HL-60/S4 treated with retinoic acid at 250 ng/mL for 4 days and 3 days (cell line): Measurements from ENCODE around the gene CCDC6.
"Not testable (repeated sequence)": the region's sequence is repeated elsewhere in the genome, so short reads cannot be mapped to it uniquely, and the experiment has no call there.

Source experiments
- in situ Hi-C: fragments of 300-500 bp; cut with MboI; formaldehyde crosslinking; loops from 2 replicates; pipeline ENCODE4 v1.7.0; 2022; ENCODE audit warnings: low sequenced_read_pairs

Gene CCDC6

DNA sequence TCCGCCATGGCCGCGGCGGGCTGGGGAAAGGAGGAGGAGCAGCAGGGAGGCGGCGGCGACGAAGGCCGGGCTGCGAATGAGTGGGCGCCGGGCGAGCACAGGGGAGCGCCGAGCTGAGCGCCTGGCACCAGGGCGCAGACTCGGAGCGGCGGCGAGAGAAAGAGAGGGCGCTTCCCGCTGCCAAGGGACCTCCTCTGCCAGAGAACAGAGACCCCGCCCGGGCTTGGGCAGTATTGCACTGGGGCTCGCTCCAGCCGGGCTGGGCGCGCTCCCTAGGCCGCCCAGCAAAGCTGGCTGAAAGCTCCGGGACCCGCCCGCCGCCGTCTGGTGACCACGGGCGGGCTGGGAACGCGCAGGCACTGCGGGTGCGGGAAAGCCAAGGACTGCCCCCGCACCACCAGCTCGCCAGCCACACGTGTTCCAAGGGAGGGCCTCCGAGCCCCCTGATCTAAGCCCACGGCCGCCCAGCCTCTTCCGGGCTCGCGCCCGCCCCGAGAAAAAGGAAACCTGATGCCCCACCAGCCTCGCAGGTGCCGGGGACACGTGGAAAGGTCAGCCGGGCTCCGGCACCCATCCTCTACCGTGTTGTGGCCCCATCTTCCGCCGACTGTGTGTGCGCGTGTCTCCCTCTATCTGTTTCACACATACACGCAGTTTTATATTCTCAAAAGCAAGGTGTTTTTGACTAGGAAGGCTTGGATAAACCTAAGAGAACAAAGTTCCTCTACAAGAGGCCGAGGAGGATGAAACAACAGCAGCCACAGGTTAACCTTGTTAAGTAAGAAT is at the start of gene CCDC6:
Gene CCDC6, minus strand, starts transcription at position 140 of the 786 bp plus-strand sequence. Its CDS starts 132 bp downstream, at position 8.
- in situ Hi-C loops: no loop called here

DNA sequence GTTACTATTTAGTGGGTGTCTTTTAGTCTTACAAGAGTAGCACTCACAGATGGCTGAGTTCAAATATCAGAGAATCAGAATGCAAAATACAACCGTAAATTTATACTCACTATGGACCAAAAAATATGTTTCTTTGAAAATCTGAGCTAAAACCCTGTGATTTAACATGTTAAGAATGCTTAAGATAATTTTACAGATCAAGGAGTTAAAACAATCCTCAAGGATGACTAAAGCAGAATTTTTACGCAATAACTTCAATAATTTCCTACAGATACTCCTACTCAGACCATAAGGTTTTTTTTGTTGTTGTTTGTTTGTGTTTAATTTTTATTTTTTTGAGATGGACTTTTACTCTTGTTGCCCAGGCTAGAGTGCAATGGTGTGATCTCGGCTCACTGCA is 47.9 kb upstream of the CCDC6 start:
- in situ Hi-C loops: no loop called here

DNA sequence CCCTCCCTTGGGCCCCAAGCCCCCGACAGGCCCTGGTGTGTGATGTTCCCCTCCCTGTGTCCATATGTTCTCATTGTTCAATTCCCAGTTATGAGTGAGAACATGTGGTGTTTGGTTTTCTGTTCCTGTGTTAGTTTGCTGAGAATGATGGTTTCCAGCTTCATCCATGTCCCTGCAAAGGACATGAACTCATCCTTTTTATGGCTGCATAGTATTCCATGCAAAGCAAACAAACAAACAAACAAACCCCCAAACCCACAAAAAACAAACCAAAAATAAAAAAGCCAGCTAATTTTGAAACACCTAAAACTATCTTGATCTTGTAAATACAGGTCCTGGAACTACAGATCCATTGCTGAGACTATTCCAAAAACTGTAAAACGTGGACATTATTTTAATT is 47.4 kb upstream of the CCDC6 start:
- in situ Hi-C loops: not testable (repeated sequence)

DNA sequence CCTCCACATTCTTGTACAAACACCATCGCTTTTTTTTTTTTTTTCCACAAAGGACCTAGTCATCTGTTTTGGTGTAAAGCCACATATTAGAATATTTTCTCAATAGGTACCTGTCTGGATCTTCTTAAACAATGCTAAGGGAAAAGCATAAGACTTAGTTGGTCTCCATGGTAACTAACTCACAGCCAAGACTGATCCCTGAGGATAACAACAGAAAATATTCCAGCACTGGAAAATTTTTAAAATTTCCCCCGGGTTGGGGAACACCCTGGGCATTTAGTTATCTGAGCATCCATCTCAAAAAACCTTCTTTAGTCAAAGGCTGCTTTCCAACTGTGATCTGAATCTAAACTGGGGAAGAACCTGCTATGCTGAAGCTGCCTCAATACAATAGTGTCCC is 43.7 kb upstream of the CCDC6 start:
- in situ Hi-C loops: no loop called here

DNA sequence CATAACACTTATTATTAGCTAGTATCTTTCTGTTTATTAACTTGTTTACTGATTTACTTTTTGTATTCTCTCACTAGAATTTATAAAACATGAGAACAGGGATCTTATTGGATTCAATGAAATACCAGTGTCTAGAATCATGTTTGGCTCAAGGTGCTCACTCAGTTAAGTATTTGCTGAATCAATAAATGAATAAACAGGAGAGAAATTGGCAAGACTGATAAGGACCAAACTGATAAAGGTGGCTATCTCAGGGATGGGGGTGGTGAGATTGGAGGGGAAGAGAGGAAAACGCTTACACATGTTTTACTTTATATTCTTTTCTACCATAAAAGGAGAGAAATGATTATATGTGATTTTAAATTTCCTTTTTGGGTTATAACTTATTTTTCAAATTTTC is 43.3 kb upstream of the CCDC6 start:
- in situ Hi-C loops: no loop called here

DNA sequence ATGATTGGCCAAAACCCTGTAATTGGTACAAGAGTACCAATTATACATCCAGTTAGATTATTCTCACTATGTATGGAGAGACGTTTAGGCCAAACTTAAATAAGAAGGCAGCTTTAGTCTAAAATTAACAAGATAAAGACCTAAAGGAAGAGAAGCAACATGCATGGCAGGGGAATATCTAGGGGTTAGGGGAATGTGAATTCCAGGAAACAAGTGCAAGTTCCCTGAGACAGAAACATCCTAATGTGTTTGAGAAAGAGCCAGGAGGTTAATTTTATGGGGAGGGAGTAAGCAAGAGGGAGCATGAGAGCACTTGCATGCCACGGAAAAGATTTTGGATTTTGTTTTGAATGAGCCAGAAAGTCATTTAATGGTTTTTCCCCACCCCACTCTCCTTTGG is 39.6 kb upstream of the CCDC6 start:
- in situ Hi-C loops: no loop called here

DNA sequence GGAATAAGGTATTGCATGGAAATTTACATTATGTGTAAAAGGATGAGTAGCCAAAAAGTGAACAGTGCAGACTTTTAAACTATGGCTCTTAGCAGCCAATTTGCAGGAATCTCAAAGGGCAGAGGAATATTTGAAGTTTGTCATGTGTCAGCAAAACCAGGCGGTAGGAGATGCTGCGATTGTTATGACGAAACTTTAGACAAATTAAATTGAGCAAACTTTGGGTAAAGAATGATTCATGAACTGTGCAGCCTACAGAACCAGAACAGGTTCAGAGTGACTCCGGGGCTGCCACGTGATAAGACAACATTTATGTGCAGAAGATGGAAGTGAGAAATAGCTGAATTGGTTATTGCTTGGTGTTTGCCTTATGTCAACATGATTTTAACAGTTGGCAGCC is 39.2 kb upstream of the CCDC6 start:
- in situ Hi-C loops: no loop called here

DNA sequence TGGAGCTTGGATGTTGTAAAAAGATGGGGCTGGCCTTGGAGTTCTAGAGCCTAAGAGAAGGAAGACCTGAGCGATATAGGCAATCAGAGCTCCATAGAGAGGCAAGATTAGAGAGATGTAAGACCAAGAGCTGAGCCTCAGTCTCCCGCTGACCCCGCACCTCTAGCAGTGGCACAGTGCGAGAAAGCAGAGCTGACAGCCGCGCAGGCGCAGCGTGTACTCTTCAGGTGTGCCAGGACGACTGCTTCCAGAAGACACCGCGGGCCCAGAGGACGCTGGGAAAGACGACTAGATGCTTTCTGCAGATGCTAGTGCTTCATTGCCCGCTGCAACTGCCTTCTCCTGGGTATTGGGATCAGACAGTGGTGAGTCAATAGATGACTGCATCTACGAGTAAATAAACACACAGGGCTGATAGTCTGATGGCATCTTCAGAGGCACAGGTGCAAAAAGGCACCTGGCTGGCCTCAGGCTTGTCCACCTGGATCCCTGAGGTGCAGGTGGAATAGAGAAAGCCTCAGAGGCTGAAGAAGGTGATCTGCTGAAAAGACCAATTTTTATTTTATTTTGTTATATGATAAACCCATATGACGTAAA is 38.1 kb upstream of the CCDC6 start:
- in situ Hi-C loops: no loop called here

DNA sequence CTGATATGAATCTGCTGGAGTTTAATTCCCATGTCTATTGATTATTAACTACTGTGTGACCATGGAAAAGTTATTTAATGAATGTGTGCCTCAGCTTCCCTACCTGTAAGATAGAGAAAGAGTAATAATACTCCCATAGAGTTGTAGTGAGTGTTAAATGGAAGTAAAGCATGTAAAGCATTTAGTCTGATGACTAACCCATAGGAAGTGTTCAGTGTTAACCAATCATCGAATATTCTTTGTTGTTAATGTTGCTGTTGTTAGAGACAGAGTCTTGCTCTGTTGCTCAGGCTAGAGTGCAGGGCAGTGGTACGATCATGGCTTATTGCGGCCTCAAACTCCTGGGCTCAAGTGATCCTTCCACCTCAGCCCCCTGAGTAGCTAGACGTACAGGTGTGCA is 36.2 kb upstream of the CCDC6 start:
- in situ Hi-C loops: no loop called here

DNA sequence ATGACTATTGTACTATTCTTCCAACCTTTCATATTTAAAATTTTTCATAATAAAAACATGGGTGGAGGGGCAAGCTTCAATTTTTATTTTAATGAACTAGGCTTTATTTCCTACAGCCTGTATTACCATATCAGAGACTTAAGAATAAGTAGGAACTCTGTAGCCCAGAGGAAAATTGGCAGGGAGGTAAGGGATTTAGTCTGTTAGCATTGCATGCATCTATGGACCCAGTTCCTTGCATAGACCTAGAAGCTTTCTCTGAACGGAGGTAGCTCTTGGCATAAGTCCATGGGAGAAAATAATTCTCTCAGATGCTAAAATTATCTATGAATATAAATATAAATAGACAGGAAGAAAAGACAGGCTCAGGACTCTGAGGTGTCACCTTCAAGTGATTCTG is 31.4 kb upstream of the CCDC6 start:
- in situ Hi-C loops: no loop called here

DNA sequence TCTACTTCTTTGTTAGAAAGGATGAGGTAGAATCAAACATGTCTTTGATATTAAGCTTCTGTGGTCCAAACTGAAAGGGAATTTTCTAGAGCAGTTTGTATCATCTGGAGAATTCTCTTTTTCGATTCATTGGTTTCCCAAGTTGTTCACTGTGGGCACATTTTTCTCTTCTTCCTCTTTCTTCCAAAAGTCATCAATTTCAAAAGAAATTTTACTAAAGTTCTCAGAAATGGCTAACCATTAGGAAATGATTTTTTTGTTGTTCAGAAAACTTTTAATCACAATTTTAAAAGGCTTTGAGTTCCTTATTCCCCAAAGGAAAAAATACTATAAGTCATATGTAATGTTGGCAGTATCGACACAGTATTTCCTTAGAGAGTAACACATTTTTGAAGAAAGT is 28.3 kb upstream of the CCDC6 start:
- in situ Hi-C loops: no loop called here

DNA sequence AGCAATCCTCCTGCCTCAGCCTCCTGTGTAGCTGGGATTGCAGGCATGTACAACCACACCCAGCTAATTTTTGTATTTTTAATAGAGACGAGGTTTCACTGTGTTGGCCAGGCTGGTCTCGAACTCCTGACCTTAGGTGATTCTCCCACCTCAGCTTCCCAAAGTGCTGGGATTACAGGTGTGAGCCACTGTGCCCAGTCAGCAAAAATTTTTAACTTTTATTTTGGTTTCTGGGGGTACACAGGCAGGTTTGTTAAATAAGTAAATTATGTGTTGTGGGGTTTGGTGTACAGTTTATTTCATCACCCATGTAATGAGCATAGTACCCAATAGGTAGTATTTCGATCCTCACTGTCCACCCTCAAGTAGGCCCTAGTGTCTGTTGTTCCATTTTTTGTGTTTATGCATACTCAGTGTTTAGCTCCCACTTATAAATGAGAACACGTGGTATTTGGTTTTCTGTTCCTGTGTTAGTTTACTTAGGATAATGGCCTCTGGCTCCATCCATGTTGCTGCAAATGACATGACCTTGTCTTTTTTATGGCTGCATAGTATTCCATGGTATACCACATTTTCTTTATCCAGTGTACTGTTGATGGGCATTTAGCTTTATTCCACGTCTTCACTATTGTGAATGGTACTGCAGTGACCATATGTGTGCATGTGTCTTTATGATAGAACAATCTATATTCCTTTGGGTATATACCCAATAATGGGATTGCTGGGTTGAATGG is 24.6 kb upstream of the CCDC6 start:
- in situ Hi-C loops: not testable (repeated sequence)

DNA sequence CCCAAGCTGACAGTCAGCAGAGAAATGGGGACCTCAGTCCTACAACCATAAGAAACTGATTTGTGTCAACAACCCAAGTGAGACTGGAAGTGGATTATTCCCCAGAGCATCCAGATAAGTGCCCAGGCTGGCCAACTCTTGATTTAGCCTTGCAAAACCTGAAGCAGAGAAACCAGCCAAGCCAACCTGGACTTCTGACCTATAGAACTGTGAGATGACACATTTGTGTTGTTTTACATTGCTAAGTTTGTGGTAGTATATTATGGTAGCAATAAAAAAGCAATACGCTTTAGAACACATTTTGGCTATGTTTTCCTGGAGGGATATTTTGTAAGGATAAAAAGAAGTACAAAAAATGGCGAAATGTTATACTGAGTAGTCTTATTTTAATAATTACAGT is 19.7 kb upstream of the CCDC6 start:
- in situ Hi-C loops: no loop called here

DNA sequence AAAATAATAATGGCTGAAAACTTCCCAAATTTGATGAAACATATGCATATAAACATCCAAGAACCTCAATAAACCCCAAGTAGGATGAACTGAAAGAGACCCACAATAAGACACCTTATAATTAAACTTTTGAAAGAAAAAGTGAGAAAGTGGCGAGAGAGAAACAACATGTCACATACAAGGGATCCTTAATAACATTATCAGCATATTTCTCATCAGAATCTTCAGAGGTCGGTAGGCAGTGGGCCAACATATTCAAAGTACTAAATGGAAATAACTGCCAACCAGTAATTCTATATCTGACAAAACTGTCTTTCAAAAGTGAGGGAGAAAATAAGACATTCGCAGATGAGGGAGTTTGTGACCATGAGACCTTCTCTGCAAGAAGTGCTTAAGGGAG is 16.6 kb upstream of the CCDC6 start:
- in situ Hi-C loops: no loop called here

DNA sequence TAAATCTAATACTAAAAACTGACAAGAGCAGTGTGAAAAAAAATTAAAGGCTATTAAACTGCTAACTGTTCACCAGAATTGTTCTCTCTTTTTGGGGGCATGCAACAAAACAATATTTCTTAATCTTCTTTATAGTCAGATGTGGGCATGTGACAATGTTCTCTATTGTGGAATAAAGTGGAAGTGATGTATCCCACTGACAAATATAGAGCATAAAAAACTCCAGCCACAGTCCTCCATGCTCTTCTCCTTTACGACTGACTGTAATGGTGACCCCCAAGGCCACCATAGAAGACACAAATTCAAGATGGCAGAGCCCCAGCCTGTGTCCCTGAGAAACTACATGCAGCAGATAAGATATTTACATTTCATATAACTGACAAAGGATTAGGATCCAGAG is 11.6 kb upstream of the CCDC6 start:
- in situ Hi-C loops: no loop called here

DNA sequence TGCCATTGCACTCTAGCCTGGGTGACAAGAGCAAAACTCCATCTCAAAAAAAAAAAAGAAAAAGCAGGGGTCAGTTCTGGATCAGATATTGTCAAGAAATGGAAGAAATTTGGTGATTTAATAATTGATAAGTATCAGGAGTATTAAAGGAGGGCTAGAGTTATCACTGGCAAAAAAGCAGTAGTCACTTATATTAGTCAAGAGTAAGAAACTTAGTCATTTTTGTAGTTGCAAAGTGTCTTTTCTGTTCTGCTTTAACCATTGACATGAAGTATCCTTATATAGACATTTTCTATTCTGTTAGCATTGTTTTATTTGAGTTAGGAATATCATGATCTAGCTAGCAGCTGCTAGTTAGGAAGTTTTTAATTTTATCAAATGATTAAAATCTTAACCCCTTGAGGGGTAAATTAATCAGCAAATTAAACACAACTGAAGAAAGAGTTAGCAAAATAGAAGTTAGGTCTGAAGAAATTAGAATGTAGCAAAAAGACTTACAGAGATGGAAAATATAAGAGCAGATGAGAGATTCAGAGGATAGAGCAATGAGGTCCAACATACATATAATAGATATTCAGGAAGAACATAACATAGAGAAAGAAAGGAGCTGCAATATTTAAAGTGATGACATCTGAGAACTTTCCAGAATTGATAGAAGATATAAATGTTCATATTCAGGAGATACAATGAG is 7.3 kb upstream of the CCDC6 start:
- in situ Hi-C loops: no loop called here

DNA sequence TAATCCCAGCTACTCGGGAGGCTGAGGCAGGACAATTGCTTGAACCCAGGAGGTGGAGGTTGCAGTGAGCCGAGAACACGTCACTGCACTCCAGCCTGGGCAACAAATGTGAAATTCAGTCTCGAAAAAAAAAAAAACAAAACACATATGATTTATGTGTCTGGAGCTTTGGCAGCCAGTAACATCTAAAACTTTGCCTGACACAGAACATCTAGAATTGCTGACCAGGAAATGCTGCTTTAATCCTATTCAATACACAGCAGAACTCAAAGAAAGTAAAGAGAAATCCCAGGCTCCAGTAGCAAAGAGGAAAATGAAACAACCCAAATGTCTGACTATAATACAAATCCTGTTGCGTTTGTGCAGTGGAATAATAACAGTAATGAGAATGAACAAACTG is 4.5 kb upstream of the CCDC6 start:
- in situ Hi-C loops: no loop called here

DNA sequence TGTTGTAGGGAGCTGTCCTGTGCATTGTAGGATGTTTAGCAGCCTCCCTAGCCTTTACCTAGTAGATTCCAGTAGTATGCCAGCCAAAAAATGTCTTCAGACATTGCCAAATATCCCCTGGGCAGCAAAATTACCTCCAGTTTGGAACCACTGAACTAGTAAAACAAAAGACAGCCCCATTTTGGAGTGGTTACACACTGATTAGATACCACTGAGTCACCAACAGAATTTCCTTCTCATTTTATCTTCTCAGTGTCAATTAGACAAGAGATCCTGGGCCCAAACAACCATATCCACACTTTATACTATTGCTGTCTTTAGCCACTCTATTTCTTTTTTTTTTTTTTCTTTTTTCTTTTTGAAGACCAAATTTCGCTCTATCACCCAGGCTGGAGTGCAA is 3.5 kb upstream of the CCDC6 start:
- in situ Hi-C loops: no loop called here

DNA sequence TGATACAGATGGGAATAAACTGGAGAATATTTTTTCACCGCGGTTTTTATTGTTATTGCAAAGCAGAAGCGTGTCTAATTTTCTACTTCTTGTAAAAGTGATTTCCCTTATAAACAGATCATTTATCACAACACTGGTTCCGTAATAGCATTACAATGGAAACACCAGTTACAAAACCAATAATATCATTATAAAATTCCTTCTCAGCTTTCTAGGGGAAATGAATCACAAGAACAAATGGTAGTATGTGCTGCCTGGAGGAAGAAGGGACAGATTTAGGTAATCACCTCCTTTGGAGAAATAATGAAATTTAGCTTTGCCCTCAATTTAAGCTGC is 2.4 kb upstream of the CCDC6 start:
- in situ Hi-C loops: no loop called here

DNA sequence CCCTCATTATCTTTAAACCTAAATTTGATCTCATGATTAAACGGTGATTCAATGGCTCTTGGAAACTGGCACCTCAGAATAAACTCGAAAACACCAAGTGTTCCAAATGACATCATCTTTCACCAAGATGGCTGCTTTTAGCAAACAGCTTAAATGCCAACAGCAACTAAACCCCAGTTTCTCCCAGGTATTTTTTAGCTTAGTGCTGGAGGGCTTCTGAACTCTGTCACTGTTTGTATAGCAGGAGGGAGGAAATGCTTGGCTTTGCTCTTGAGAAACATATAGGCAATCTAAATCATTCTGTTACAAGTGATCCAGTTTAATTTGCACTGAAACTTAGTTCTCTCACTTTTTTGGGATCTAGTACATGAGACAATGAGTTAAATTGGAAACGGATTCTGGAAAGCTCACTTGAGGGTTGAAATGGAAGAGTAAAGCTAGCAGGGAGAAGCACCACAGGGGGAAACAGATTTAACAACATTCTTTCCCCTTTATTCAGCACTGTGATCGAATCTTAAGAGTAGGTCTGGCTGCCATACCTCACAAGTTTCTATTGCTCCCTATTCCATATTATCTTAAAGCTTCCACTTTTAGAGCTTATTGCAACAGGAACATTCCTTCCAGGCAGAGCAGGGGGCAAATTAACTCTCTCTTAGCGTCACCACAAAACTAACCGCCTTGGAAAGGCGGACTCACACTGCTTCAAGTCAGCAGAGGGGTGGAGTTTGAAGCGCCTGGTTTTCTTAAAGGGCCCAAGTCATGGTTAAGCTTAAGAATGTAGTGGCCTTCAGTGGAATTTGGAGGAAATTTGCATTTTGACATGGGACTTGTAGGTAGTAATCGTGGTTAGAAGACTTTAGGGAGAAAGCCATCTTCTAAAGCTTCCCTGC is 1.8 kb upstream of the CCDC6 start:
- in situ Hi-C loops: no loop called here

DNA sequence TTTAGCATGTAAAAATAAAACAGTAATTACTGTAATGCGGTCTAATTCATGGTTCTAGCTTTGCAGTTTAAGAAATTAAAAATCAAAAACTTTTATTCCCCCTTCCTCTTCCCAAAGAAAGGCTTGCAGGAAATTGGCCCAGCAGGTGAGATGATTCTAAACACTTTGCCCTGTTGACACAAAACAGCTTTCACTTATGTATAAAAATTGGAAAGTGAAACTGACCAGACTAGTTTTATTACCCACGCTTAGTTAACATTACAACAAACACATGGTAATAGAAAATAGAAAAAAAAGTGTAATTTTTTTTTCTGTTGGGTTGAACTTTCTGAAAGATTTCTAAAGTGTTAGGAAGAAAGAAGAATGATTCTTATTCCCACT is 1.2 kb upstream of the CCDC6 start:
- in situ Hi-C loops: no loop called here
